Measurements from ENCODE around the gene BICDL1. TPM values are rescaled to one million over a fixed set of nuclear protein-coding genes. Genes with fewer than 3 reads are reported as not detected.
"Not testable (repeated sequence)": the region's sequence is repeated elsewhere in the genome, so short reads cannot be mapped to it uniquely, and the experiment has no call there.

Gene BICDL1
- total RNA-seq, 2 donors from 2014 or later, result 5.0 to 11.1 TPM

DNA sequence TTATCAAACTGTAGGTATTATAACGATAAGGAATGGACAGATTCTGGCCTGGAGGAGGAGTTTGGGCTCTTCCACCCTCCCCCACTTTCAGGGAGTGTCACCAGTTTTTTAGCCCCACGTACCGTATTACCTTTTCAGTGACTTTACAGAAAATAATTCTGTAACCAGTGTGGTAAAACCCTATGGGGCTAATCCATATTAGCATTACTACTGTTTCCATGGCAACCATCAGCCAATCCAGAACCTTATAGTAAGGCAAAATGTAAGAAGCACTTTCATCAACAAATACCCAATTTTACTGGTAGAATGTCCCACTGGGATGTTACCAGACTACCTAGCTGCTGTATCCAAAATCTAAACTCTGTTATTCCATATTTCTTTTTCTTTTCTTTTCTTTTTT lies 50.7 kb downstream of the BICDL1 start:
- Histone ChIP-seq H3K9me3 (no peaks in the 10 kb centered on the region), H3K4me3 (no peak overlapping the region), H3K27ac (no peak overlapping the region), H3K36me3 (no peaks in the 10 kb centered on the region), H3K27me3 (no peaks in the 10 kb centered on the region), H3K4me1 (no peaks in the 10 kb centered on the region), H3K9ac (ENCODE audit: low read depth in 2 of 2, low read length in 2 of 2) (no peak overlapping the region)
- intact Hi-C loops (cut with DNase I), result no loop called here
- no peak for TF ChIP-seq CTCF (IDR thresholded peaks at IDR 0.05)
- no peak for DNase-seq

- no peak overlapping the region for H3K27ac ChIP-seq
- no peak for DNase-seq
- intact Hi-C loops (cut with DNase I), result no loop called here
- no peaks in the 10 kb centered on the region for H3K27me3 ChIP-seq
- no peaks in the 10 kb centered on the region for H3K36me3 ChIP-seq
- no peaks in the 10 kb centered on the region for H3K4me1 ChIP-seq
- no peak overlapping the region for H3K4me3 ChIP-seq
- TF ChIP-seq CTCF (IDR thresholded peaks at IDR 0.05), result no peak
- no peaks in the 10 kb centered on the region for H3K9me3 ChIP-seq
- no peak overlapping the region for H3K9ac ChIP-seq (ENCODE audit: low read depth in 2 of 2, low read length in 2 of 2)
Observed at GRCh38 chr12:120041386-120042231, 52.6 kb downstream of the BICDL1 start.

- H3K4me1 ChIP-seq; H3K36me3 ChIP-seq; H3K4me3 ChIP-seq; H3K9me3 ChIP-seq; H3K27me3 ChIP-seq; intact Hi-C loops (cut with DNase I); H3K9ac ChIP-seq (ENCODE audit: low read depth in 2 of 2, low read length in 2 of 2); H3K27ac ChIP-seq; DNase-seq: not testable (repeated sequence)
Observed at GRCh38 chr12:120045367-120045766, 56.3 kb downstream of the BICDL1 start.

GRCh38 chr12:120047072-120047471 lies 58.0 kb downstream of the BICDL1 start:
- intact Hi-C loops (cut with DNase I), result no loop called here
- Histone ChIP-seq H3K9me3 (no peaks in the 10 kb centered on the region), H3K9ac (ENCODE audit: low read depth in 2 of 2, low read length in 2 of 2) (no peak overlapping the region), H3K27me3 (no peaks in the 10 kb centered on the region), H3K27ac (no peak overlapping the region), H3K36me3 (no peaks in the 10 kb centered on the region), H3K4me3 (no peak overlapping the region), H3K4me1 (no peaks in the 10 kb centered on the region)
- TF ChIP-seq CTCF (IDR thresholded peaks at IDR 0.05), result no peak
- DNase-seq, result no peak

DNA sequence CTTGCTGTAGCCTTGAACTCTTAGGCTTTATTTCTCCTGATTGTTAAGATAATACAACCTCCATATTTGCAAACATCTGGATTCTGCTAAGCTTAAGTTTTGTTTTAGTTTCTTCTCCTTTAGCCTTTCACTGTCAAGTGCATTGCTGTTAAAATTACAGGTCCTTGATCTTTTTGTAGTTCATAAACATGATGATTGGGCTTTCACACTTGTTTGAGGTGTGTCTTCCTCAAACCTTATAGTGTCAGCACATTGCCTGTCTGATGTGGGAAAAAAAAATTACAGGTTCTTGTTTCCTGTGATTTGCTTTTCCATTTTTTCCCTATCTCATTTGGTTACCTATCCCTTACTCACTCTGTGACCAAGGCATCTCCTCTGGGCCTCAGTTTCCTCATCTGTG lies 59.2 kb downstream of the BICDL1 start:
- intact Hi-C loops (cut with DNase I), result no loop called here
- Histone ChIP-seq H3K27me3 (no peaks in the 10 kb centered on the region), H3K36me3 (no peaks in the 10 kb centered on the region), H3K9me3 (no peaks in the 10 kb centered on the region), H3K27ac (no peak overlapping the region), H3K4me3 (no peak overlapping the region), H3K9ac (ENCODE audit: low read depth in 2 of 2, low read length in 2 of 2) (no peak overlapping the region), H3K4me1 (no peaks in the 10 kb centered on the region)
- DNase-seq, result no peak
- no peak for TF ChIP-seq CTCF (IDR thresholded peaks at IDR 0.05)

- no peak for DNase-seq
Observed at GRCh38 chr12:120049426-120049825, 60.4 kb downstream of the BICDL1 start.

More at GRCh38 chr12:120049426-120049825, 60.4 kb downstream of the BICDL1 start:
- Histone ChIP-seq H3K4me3 (no peak overlapping the region), H3K27ac (no peak overlapping the region), H3K27me3 (no peaks in the 10 kb centered on the region), H3K9me3 (no peaks in the 10 kb centered on the region), H3K36me3 (no peaks in the 10 kb centered on the region), H3K4me1 (no peaks in the 10 kb centered on the region), H3K9ac (ENCODE audit: low read depth in 2 of 2, low read length in 2 of 2) (no peak overlapping the region)
- TF ChIP-seq CTCF (IDR thresholded peaks at IDR 0.05), result no peak
- intact Hi-C loops (cut with DNase I), result no loop called here
